Testis (tissue), 3 donors: ENCODE data around the gene TARBP2. TPM values are rescaled to one million over a fixed set of nuclear protein-coding genes. Genes with fewer than 3 reads are reported as not detected.
"Not testable (repeated sequence)": the region's sequence is repeated elsewhere in the genome, so short reads cannot be mapped to it uniquely, and the experiment has no call there.

ENCODE experiments used
- DNase-seq: peaks from one replicate; pipeline ENCODE4 v3.0.0-alpha.2; 2019
- H3K27ac ChIP-seq, 2 donors: fragments of 200-600 bp; sonication (generic); one replicate each; pipeline ENCODE4 v1.5.1; 2019
- H3K27me3 ChIP-seq: fragments of 200-600 bp; sonication (generic); one replicate; pipeline ENCODE4 v1.5.1; 2019
- H3K36me3 ChIP-seq: fragments of 200-600 bp; sonication (generic); one replicate; pipeline ENCODE4 v1.5.1; 2017; ENCODE audit warnings: low read depth; ENCODE audit errors: missing control alignments
- H3K4me1 ChIP-seq: fragments of 200-600 bp; sonication (generic); one replicate; pipeline ENCODE4 v1.5.1; 2019
- H3K4me3 ChIP-seq, 2 donors: fragments of 200-600 bp; sonication (generic); one replicate each; pipeline ENCODE4 v1.5.1; 2017 to 2019
- H3K9me3 ChIP-seq: fragments of 200-600 bp; sonication (generic); one replicate; pipeline ENCODE4 v1.5.1; 2017
- CTCF ChIP-seq, 3 experiments: fragments of 450-650 bp in 2 of 3; fragments of 200-600 bp in 1 of 3; sonication (generic) in 1 of 3; IDR thresholded peaks; one replicate each; pipeline ENCODE4 v1.5.1; 2016 to 2019; ENCODE audit warnings: antibody characterized with exemption in 3 of 3, mild to moderate bottlenecking in 2 of 3, moderate library complexity in 1 of 3
- POLR2A ChIP-seq: fragments of 450-650 bp; IDR thresholded peaks from one replicate; pipeline ENCODE4 v1.6.1; 2017; ENCODE audit warnings: antibody characterized with exemption, mild to moderate bottlenecking, moderate library complexity
- WGBS, 2 donors: methylation state at CpG; one replicate each; pipeline ENCODE4 v1.1.5; 2018; 5-methylcytosine and 5-hydroxymethylcytosine counted together
- intact Hi-C: fragments of 100-400 bp; cut with DNase I; formaldehyde crosslinking; loops from one replicate; pipeline ENCODE4 v1.15.1; 2023; ENCODE audit warnings: low total_unique reads
- polyA plus RNA-seq: library from polyadenylated mRNA; stranded (reverse); fragments of 350-450 nt; fragmentation: Illumina TruSeq; extraction: RNeasy Lipid Tissue Mini Kit (QIAGEN cat#74804); gene quantifications from one replicate; pipeline ENCODE4 v1.2.3, GENCODE V29; 2014; ENCODE audit warnings: low read depth, low replicate concordance; ENCODE audit not compliant: insufficient read depth
- total RNA-seq, 2 donors: library from RNA; depleted of rRNA; stranded (reverse); fragments of >200 nt; gene quantifications; one replicate each; pipeline ENCODE4 v1.2.3, GENCODE V29; 2016

The TARBP2 gene
- total and polyA plus RNA-seq, 3 donors from 2014 or later, result 37.8 to 73.1 (median 67.6) TPM

GRCh38 chr12:53479331-53479730, 21.8 kb upstream of the TARBP2 start:
- Histone ChIP-seq H3K4me3 (no peak overlapping the region), H3K27ac (peak overlapping the region in 1 of 2 donors; percentile 11), H3K4me1 (peaks cover 38% of the 10 kb centered on the region), H3K27me3 (no peaks in the 10 kb centered on the region), H3K9me3 (no peaks in the 10 kb centered on the region), H3K36me3 (no peaks in the 10 kb centered on the region)
- no peak for DNase-seq
- WGBS, 2 donors, result 61 to 75% methylated on average over 5 of the region's 5 CpGs
- intact Hi-C loops, result no loop called here
- no peak for TF ChIP-seq POLR2A
- TF ChIP-seq CTCF (IDR thresholded peaks at IDR 0.05), result no peak

GRCh38 chr12:53480491-53481442, 20.3 kb upstream of the TARBP2 start:
- Histone ChIP-seq H3K4me1 (peaks cover 24% of the 10 kb centered on the region), H3K4me3 (no peak overlapping the region), H3K27me3 (no peaks in the 10 kb centered on the region), H3K27ac (peak overlapping the region; percentile 14 to 50), H3K36me3 (no peaks in the 10 kb centered on the region), H3K9me3 (no peaks in the 10 kb centered on the region)
- TF ChIP-seq CTCF (IDR thresholded peaks at IDR 0.05) (no peak), POLR2A (no peak)
- WGBS, 2 donors, result 62 to 66% methylated on average over 12 of the region's 12 CpGs
- no peak for DNase-seq
- intact Hi-C loops, result no loop called here

GRCh38 chr12:53481458-53481857, 19.6 kb upstream of the TARBP2 start:
- H3K27me3 ChIP-seq, intact Hi-C loops, H3K27ac ChIP-seq, H3K4me3 ChIP-seq, DNase-seq, H3K9me3 ChIP-seq, H3K36me3 ChIP-seq: not testable (repeated sequence)
- 45 to 54% methylated on average over 6 of the region's 6 CpGs for WGBS, 2 donors
- peaks cover 17% of the 10 kb centered on the region for H3K4me1 ChIP-seq

GRCh38 chr12:53481939-53482586, 19.0 kb upstream of the TARBP2 start:
- H3K9me3 ChIP-seq, result no peaks in the 10 kb centered on the region
- no peak for DNase-seq
- H3K4me1 ChIP-seq, result peaks cover 14% of the 10 kb centered on the region
- H3K36me3 ChIP-seq, result no peaks in the 10 kb centered on the region
- H3K27me3 ChIP-seq, result no peaks in the 10 kb centered on the region
- no peak overlapping the region for H3K27ac ChIP-seq
- TF ChIP-seq POLR2A (no peak), CTCF (IDR thresholded peaks at IDR 0.05) (no peak)
- WGBS, 2 donors, result 68 to 78% methylated on average over 7 to 9 of the region's 9 CpGs
- no peak overlapping the region for H3K4me3 ChIP-seq
- intact Hi-C loops, result no loop called here

GRCh38 chr12:53482626-53483168, 18.4 kb upstream of the TARBP2 start:
- peaks cover 14% of the 10 kb centered on the region for H3K4me1 ChIP-seq
- TF ChIP-seq CTCF (IDR thresholded peaks at IDR 0.05) (no peak), POLR2A (no peak)
- H3K27me3 ChIP-seq, result no peaks in the 10 kb centered on the region
- no peak overlapping the region for H3K27ac ChIP-seq
- WGBS, 2 donors, result 80 to 85% methylated on average over 13 to 18 of the region's 18 CpGs
- intact Hi-C loops, result no loop called here
- DNase-seq, result no peak
- no peaks in the 10 kb centered on the region for H3K36me3 ChIP-seq
- H3K4me3 ChIP-seq, result no peak overlapping the region
- no peaks in the 10 kb centered on the region for H3K9me3 ChIP-seq
